ENCODE results near the gene NPC1L1.
A peak's percentile ranks its signal among the peaks of the same experiment; 100 is the strongest.

Gene NPC1L1

GRCh38 chr7:44496385-44496784 lies 44.7 kb downstream of the NPC1L1 start:
- no peak overlapping the region for H3K4me3 ChIP-seq (ENCODE audit: low read depth, low read length)
- TF ChIP-seq CTCF (IDR thresholded peaks at IDR 0.05; ENCODE audit: low read depth, low read length) = no peak

GRCh38 chr7:44494960-44495359 lies 46.2 kb downstream of the NPC1L1 start:
- no peak overlapping the region for H3K4me3 ChIP-seq (ENCODE audit: low read depth, low read length)
- TF ChIP-seq CTCF (IDR thresholded peaks at IDR 0.05; ENCODE audit: low read depth, low read length) = no peak

- no peak for TF ChIP-seq CTCF (IDR thresholded peaks at IDR 0.05; ENCODE audit: low read depth, low read length)
- peak overlapping the region; percentile 92 for H3K4me3 ChIP-seq (ENCODE audit: low read depth, low read length)
Observed at GRCh38 chr7:44491229-44491628, 49.9 kb downstream of the NPC1L1 start.

GRCh38 chr7:44490351-44491200 lies 50.6 kb downstream of the NPC1L1 start, which contains the start of gene NUDCD3:
Gene NUDCD3 (minus strand): TSS chr7:44490658. CDS start chr7:44490600, 58 bp downstream.
- TF ChIP-seq CTCF (IDR thresholded peaks at IDR 0.05; ENCODE audit: low read depth, low read length) = no peak; the same call in 1 of the 2 replicates
- peak within 1 kb of the TSS; percentile 92 for H3K4me3 ChIP-seq (ENCODE audit: low read depth, low read length)

DNA sequence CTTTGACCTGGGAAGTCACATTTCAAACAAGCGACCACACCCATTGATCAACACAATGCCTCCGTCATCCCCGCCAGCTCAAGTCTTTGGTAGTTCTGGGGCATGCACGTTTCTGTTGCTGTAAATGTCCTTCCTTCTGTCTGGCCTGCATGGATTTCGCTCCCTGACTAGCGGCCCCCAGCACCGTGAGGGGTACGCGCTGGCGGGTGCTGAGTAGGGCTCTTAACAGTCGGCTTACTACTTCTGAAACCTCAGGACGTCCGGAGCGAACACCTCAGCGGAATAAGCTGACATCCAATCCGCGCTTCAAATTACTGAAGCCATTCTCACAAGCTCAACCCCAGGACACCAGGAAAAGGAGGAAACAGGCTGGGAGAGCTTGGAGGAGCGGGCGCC lies 51.2 kb downstream of the NPC1L1 start:
- no peak for TF ChIP-seq CTCF (IDR thresholded peaks at IDR 0.05; ENCODE audit: low read depth, low read length)

GRCh38 chr7:44488955-44489354 lies 52.2 kb downstream of the NPC1L1 start:
- no peak for TF ChIP-seq CTCF (IDR thresholded peaks at IDR 0.05; ENCODE audit: low read depth, low read length)
- peak overlapping the region; percentile 92 for H3K4me3 ChIP-seq (ENCODE audit: low read depth, low read length)

More for the DNA sequence above, 51.2 kb downstream of the NPC1L1 start:
- peak overlapping the region; percentile 92 for H3K4me3 ChIP-seq (ENCODE audit: low read depth, low read length)

- H3K4me3 ChIP-seq (ENCODE audit: low read depth, low read length) = no peak overlapping the region
- no peak for TF ChIP-seq CTCF (IDR thresholded peaks at IDR 0.05; ENCODE audit: low read depth, low read length)
Observed at GRCh38 chr7:44486693-44487092, 54.4 kb downstream of the NPC1L1 start.

All from WI38 (cell line).